ENCODE measurements around the gene SLC39A8. TPM values are rescaled to one million over a fixed set of nuclear protein-coding genes. Genes with fewer than 3 reads are reported as not detected.
"Not testable (repeated sequence)": the region's sequence is repeated elsewhere in the genome, so short reads cannot be mapped to it uniquely, and the experiment has no call there.

SLC39A8 gene
- 3.3 and 5.0 TPM in 2 replicates for total RNA-seq

- DNase-seq (ENCODE audit: low read depth in 2 of 2) = peak; percentile 77 to 82
These were observed at the start of gene SLC39A8 for GRCh38 chr4:102344954-102345794. TSS of gene SLC39A8 (minus strand) at chr4:102345482. CDS start at chr4:102344662, 820 bp downstream.

DNA sequence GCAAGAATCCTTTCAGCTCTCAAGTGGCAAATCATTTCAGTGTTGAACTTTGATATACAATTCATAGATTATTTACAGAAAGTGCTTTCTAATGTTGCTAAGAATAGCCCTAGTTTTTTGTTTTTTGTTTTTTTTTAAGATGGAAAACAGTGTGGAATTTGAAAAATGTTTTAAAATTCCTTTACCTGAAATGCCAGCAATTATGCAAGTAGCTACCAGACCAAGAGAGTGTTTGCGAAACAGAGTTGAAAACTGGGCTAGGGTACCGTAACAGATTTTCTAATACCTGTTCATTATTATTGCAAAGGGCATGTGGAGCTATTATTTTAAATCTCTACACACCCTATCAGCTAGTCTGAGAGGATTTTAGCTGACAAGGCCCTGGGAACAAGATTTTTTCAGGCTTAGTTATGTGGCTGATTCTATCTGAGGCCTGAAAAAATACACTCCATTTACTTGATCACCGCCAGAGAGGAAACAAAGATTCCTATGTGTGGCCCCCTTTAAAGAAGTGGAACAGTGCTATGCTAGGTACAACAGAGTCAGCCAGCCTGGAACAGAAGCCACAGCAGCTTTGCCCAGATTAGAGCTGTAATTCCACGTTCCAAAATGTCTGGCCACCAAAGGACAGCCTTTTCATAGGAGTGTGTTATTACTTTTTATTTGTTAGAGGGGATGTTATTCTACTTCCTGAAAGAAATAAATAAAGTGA lies 46.9 kb upstream of the SLC39A8 start:
- no peak for DNase-seq (ENCODE audit: low read depth in 2 of 2)

DNA sequence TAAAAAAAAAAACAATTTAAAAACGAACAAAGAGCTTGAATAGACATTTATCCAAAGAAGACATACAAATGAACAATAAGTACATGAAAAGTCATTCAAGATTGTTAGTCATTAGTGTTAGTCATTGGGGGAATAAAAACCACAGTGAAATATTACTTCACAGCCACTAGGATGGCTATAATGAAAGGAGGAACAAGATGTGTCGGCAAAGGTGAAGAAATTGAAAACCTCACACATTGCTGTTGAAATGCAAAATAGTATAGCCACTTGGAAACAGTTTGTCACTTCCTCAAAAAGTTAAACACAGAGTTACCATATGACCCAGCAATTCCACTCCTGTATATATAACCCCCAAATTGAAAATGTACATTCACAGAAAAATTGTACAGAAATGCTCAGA lies 45.2 kb upstream of the SLC39A8 start:
- peak in 1 of 2 donors; percentile 12 for DNase-seq (ENCODE audit: low read depth in 2 of 2)

- DNase-seq (ENCODE audit: low read depth in 2 of 2) = no peak
These were observed 43.3 kb upstream of the SLC39A8 start for GRCh38 chr4:102388611-102389010.

DNA sequence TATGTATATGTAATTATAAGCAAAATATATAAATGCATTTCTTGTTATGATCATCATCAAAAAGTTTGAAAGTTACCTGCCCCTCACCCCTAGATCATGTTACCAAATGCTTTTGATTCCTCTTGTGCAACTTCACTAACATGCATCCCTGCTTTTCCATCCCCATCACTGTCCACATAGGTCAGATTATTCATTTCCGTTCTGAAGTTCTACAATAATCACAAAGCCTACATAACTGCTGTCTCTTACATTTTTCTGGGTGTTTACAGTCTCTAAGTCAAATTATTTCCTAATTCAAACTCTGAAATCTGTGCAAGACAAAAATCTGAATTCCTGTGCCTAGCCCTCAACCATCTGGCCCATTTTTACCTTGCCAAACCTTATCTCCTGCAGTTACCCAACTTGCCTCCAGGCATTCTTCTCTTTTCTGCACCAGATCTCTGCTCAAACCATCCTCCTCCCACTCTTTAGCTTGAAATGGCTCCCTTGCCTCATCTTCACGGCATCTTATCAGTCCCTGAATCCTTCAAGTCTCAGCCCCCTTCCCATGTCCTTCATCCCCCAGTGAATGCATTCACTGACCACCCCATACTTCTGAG lies 42.4 kb upstream of the SLC39A8 start:
- DNase-seq (ENCODE audit: low read depth in 2 of 2) = no peak

DNA sequence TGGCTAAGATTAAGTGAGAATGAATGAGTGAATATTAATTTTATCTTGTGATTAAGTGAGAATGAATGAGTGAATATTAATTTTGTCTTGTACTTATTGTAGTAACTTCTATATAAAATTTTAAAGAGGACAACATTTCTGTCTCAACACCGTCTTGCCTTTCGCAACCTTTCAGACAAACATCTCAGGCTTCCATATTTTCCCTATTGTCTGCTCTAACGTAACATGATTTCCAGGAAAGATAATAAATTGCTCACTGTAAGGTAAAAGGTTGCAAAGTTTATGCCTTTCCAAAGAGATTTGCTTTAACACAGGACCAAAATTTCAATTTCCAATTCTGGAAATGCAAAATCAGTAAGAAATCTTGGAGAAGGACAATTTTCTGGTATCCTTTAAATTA lies 41.7 kb upstream of the SLC39A8 start:
- no peak for DNase-seq (ENCODE audit: low read depth in 2 of 2)

- DNase-seq (ENCODE audit: low read depth in 2 of 2) = not testable (repeated sequence)
These were observed 35.0 kb upstream of the SLC39A8 start for GRCh38 chr4:102380253-102380652.

GRCh38 chr4:102362922-102363432 lies 17.7 kb upstream of the SLC39A8 start:
- DNase-seq (ENCODE audit: low read depth in 2 of 2) = no peak

DNA sequence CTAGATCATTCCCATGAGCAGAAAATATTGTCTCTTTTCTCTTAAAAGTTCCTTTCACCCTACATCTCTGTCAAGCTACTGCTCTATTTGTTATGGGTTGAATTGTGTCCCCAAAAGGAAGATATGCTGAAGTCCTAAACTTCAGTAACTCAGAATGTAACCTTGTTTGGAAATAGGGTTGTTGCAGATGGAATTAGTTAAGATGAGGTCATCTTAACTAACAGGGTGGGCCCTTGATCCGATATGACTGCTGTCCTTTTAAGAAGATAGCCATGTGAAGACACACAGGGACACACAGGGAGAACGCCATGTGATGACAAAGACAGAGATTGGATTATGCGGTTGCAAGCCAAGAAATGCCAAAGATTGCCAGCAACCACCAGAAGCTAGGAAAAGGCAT lies 12.8 kb upstream of the SLC39A8 start:
- DNase-seq (ENCODE audit: low read depth in 2 of 2) = no peak

GRCh38 chr4:102357637-102358036 lies 12.4 kb upstream of the SLC39A8 start:
- not testable (repeated sequence) for DNase-seq (ENCODE audit: low read depth in 2 of 2)

- DNase-seq (ENCODE audit: low read depth in 2 of 2) = no peak
These were observed 11.4 kb upstream of the SLC39A8 start for GRCh38 chr4:102356562-102357202.

GRCh38 chr4:102355748-102356147 lies 10.5 kb upstream of the SLC39A8 start:
- no peak for DNase-seq (ENCODE audit: low read depth in 2 of 2)

GRCh38 chr4:102354671-102355454 lies 9.6 kb upstream of the SLC39A8 start:
- no peak for DNase-seq (ENCODE audit: low read depth in 2 of 2)

DNA sequence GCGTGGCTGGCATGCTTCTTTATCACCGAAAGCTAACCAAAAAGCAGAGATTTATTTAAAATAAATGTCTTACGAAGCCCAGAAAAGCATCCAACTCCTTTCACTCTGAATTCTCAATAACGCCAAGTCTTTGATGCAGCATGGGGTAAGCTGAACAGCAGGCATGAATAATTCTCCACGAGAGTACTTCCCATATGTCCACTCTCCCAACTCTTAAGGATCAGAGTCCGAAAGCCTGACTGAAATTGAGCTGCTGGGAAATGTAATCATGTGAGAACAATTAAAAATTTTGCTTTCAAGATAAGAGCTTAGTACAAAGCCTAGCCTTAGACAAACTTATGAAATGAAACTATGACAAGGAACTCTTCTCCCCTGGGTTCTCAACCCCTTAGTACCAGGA lies 7.5 kb upstream of the SLC39A8 start:
- DNase-seq (ENCODE audit: low read depth in 2 of 2) = no peak

DNA sequence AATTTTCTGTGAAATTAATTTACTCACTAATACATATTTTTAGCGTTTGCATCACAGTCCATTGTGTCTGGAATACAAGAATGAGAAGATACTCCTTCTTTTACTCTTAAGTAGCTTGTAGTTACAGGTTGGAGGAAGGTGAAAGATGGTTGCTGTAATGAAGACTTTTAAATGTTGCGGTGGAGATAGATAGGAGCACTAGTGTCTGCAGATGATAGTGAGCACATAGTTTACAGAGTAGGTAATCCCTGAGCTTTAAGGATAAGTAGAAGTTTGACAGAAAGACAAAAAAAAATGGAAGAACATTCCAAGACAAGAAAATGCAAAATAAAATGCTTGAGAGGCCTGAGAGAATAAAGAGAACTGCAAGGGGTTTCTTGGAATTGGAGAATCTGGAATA lies 5.4 kb upstream of the SLC39A8 start:
- DNase-seq (ENCODE audit: low read depth in 2 of 2) = no peak

GRCh38 chr4:102348701-102349100 lies 3.4 kb upstream of the SLC39A8 start:
- DNase-seq (ENCODE audit: low read depth in 2 of 2) = no peak

DNA sequence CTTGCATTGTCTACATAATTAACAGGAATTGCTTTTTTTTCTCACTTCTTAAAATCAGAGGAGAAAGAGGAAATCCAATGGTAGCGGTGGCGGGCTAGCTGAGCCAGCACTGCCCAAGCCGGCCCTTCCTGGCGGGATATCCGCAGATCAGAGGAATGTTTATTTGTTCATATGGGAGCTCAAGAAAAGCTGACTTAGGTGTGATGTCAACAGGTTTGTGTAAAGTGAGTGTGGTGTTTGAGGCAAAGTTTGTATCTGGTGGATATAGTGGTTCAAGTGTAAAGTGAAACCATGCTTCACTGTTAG lies 466 bp upstream of the SLC39A8 start:
- DNase-seq (ENCODE audit: low read depth in 2 of 2) = peak; percentile 3 to 25

GRCh38 chr4:102344520-102344953 lies 745 bp downstream of the SLC39A8 start:
- DNase-seq (ENCODE audit: low read depth in 2 of 2) = peak; percentile 39 to 51

DNA sequence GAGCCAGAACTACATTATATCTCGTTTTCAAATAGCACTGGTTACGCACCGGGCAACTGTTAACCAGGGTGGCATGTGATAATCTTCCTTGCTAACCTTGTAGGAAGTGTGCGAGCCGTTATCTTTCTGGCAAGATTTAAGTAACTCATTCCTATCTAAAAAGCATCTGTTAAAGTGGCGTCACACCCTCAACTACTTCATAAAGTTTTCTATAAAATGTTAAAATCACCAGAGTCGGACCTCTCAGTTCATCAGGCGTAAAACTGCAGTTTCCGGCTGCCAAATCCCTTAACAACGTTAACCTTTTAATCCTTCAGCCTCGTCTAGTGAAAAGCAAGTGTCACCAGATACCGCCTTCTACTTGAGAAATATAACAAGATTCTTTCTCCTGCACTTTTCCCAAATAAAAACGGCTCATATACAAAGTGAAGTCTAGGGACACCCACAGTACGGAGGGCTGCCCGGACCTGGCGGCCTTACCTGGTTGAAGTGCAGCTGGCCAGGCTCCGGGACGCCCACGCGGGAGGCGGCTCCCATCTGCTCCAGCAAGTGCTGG lies 1.2 kb downstream of the SLC39A8 start:
- no peak for DNase-seq (ENCODE audit: low read depth in 2 of 2)

GRCh38 chr4:102342404-102343074 lies 2.7 kb downstream of the SLC39A8 start:
- DNase-seq (ENCODE audit: low read depth in 2 of 2) = no peak

All from lung microvascular endothelial cell (primary cell).